ENCODE results near the gene ACAT2.
A peak's percentile ranks its signal among the peaks of the same experiment; 100 is the strongest.
"Not testable (repeated sequence)": the region's sequence is repeated elsewhere in the genome, so short reads cannot be mapped to it uniquely, and the experiment has no call there.

Gene ACAT2

GRCh38 chr6:159777240-159777904 lies 15.5 kb downstream of the ACAT2 start:
- DNase-seq, result no peak

DNA sequence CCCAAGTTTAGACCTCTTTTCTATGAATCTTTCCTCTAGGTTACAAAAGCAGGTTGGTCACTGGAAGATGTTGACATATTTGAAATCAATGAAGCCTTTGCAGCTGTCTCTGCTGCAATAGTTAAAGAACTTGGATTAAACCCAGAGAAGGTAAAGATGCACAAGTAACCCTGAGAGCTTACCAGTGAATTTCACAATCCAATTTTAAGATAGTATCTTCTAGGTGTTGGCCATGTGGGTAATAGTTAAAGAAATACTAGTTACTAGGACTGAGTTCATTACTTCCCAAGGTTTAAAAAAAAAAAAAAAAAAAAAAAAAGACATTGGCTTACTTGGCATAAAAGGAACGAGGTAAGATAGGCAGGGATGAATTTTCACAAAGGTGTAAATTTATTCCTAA lies 16.3 kb downstream of the ACAT2 start:
- no peak for DNase-seq

DNA sequence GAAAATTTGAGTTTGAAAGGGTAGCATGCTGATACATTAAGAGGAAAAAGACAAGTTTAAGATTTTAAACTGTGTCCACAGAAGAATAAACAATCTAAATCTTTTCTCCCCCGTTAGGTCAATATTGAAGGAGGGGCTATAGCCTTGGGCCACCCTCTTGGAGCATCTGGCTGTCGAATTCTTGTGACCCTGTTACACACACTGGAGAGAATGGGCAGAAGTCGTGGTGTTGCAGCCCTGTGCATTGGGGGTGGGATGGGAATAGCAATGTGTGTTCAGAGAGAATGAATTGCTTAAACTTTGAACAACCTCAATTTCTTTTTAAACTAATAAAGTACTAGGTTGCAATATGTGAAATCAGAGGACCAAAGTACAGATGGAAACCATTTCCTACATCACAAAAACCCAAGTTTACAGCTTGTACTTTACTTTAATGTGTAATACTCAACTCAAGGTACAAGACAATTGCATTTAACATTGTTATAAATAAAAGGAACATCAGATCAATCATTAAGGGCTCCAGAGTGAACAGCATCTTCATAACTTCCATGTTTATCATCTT lies 16.8 kb downstream of the ACAT2 start:
- DNase-seq, result no peak

- DNase-seq, result no peak
These were observed 26.4 kb downstream of the ACAT2 start for GRCh38 chr6:159788276-159788675.

- peak; percentile 4 for DNase-seq
These were observed 27.0 kb downstream of the ACAT2 start for GRCh38 chr6:159788753-159789376.

DNA sequence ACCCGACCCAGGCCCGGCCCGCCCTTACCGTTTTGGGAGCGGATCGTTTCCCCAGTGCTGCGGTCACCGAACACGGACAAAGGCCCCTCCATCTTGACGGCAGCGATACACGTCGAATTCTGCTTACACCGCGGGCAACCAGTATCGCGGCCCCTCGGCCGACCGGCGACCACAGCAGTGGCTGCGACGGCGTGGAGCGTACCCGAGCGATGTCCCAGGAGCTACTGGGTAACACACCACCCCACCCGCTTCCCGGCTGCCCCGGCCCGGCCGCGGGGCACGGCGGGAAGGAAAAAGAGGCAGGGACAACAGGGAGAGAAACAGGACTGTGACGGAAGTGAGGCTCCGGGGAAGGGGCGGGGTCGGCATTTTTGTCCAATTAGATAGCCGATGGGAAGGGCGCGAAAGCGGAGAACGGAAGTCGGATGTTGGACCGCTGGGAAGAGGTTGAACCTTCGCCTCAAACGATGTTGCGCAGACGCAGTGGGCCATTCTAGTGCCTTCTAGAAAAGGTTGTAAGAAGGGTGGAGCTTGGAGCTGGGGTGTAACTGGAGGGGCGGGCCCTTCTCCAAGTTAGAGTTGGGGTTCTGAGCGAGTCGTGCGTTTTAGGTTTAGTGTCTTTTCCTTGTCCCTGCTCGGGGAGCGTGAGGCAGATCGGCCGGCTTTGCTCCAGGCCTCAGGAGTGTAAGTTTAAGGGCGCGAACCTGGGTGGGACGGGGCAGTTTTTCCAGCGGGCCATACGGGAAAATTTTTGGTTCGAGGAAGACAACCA lies 27.7 kb downstream of the ACAT2 start, which contains the start of gene TCP1:
Gene TCP1, minus strand, starts transcription at position 226 of the 772 bp plus-strand sequence. Its CDS starts 134 bp downstream, at position 92.
- peak; percentile 99 for DNase-seq

DNA sequence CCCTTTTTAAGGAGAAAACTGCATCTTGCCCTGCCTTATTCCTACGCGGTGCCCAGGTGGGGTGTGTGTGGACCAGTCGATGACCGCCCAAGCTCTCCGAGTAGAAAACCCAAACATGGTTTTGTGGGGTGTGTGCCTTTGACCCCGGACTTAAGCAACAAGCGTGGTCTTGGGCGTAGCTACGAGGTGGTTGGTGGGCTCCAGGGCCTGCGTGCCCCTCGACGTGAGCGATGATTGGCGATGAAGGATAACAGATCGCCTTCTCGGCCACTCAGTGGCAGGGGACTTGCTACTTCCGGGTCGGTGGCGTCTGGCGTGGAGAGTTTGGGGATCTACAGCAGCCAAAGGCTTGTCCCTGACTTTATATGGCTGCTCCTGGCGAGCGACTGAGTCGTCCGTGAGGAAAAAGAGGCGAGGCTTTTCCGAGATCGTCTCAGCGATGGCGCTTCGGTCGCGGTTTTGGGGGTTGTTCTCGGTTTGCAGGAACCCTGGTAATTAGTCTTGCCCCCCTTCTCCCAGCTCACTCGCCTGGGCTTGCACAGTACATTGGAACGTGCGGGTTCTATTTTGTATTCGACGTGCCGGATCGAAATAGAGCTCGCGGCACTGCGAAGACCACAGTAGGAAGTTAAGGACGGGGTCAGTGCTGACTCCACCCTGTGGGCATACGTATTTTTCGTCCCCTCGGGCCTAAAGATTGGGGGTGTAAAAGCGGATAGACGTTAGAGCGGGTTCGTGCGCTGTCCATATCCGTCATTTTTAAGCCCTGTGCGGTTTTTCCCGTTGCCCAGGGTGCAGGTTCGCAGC lies 28.5 kb downstream of the ACAT2 start, which contains the start of gene MRPL18:
Gene MRPL18, plus strand, starts transcription at position 319 of the 807 bp plus-strand sequence. Its CDS starts 121 bp downstream, at position 440.
- peak; percentile 91 for DNase-seq

DNA sequence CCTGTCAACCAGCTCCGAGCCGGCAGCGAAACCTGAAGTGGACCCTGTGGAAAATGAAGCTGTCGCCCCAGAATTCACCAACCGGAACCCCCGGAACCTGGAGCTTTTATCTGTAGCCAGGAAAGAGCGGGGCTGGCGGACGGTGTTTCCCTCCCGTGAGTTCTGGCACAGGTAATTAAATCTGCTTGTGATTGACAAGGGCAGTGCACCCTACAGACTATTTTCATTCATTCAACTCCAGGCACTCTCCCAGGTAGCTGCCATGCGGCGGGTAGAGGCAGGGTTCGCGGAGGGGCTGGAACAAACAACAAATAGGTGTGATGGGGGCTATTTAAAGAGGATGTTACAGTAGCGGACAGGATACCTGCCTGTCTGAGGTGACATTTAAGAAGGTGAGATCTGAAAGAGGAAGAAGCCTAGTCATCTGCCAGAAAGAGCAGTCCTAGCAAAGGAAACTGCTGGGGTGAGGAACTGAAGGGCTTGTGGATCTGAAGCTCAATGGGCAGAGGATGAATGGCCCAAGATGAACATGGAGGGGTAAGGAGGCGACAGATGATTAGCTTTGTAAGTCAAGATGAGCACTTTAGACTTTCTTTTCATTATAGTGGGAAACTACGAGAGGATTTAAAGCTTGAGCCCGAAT lies 29.2 kb downstream of the ACAT2 start:
- DNase-seq, result no peak

DNA sequence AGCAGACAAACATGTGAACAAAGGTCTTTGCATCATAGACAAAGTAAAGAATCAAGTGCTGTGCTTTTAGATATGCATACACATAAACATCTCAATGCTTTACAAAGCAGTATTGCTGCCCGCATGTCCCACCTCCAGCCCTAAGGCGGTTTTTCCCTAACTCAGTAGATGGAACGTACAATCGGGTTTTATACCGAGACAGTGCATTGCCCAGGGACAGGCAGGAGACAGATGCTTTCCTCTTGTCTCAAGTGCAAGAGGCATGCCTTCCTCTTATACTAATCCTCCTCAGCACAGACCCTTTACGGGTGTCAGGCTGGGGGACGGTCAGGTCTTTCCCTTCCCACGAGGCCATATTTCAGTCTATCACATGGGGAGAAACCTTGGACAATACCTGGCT lies 33.1 kb downstream of the ACAT2 start:
- DNase-seq, result not testable (repeated sequence)

DNA sequence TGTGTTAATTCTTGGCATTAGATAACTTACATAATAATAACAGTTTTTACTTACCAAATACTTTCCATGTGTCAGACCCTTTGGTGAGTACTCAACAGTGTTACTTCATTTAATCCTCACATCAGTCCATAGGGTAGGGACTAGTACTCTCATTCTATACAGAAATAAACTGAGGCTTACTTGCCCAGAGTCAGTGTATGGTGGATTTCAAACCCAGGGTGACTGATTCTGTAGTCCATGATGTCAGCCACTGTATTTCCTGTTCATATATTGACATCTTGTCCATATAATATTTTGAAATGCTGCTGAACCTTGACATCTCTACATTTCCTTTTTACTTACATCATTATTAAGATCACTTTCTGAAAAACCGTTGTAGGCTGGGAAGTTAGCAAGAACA lies 35.7 kb downstream of the ACAT2 start:
- DNase-seq, result no peak

GRCh38 chr6:159800141-159800865 lies 38.5 kb downstream of the ACAT2 start, which contains the start of gene PNLDC1:
PNLDC1 (plus strand) TSS chr6:159800276; CDS start chr6:159800308, 32 bp downstream.
- DNase-seq, result no peak

DNA sequence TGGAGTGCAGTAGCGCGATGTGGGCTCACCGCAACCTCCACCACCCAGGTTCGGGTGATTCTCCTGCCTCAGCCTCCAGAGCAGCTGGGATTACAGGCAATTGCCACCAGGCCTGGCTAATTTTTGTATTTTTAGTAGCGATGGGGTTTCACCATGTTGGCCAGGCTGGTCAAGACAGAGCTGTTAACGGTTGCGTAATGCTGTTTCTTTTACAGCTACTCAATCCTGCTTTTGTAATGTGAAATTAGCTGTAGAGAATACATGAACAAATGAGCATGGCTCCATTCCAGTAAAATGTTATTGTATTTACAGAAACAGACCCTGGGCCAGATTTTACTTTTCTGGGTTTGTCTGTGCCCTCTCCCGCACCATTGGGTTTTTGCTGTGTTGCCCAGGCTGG lies 40.1 kb downstream of the ACAT2 start:
- DNase-seq, result no peak

GRCh38 chr6:159804504-159804903 lies 42.7 kb downstream of the ACAT2 start:
- DNase-seq, result no peak

DNA sequence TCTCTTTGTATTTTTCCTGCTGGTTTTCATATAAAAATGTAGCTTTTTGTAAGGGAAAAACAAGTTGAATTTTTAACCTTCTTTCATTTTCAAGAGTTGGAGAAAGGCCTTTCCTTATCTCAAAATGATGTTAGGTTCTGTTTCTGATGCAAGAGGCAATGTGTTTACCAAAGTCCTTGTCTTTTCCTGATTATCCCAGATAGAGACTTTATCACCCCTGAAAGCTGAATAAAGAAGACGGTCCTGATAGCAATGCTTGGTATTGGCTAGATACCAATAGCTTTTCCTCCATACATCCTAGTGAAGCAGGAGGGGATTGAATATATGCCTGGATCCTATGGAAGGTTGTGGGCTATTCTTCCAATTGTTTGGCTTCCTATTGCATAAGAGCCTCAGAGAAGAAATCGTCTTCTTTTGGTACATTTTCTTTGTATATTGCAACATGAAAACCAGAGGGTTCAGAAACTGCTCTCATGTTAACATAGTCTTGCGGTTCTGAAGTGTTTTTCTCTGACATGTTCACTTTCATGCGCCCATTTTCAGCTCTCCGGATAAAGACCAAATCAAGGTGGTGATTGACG lies 43.7 kb downstream of the ACAT2 start:
- DNase-seq, result no peak

DNA sequence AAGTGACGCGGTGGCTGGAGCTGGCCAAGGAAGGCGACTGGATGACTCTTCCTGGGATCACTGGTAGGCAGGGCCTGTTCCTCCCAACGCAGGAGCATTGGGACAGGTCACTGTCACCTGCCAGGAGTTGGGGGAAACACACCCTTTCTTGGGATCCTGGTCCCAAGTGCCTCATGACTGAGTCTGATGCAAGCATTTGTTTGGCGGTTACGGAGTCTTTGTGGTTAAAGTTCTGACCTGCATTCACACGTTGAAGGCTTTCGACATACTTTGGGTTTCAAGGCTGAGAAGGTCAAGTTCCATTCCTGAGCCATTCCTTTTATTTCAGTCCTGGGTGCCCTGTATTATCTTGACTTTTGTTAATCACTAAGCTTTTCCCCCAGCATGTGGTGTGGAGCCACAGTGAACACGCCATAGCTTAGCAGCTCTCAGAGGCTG lies 44.2 kb downstream of the ACAT2 start:
- no peak for DNase-seq

GRCh38 chr6:159807150-159807858 lies 45.5 kb downstream of the ACAT2 start:
- no peak for DNase-seq

- no peak for DNase-seq
These were observed 46.8 kb downstream of the ACAT2 start for GRCh38 chr6:159808647-159809046.

GRCh38 chr6:159809149-159809548 lies 47.3 kb downstream of the ACAT2 start:
- no peak for DNase-seq

GRCh38 chr6:159813781-159814180 lies 51.9 kb downstream of the ACAT2 start:
- DNase-seq, result no peak

GRCh38 chr6:159815410-159815809 lies 53.6 kb downstream of the ACAT2 start:
- DNase-seq, result no peak
